MCF 10A (cell line): ENCODE results near the gene SSBP2. TPM values are rescaled to one million over a fixed set of nuclear protein-coding genes. Genes with fewer than 3 reads are reported as not detected.
A peak's percentile ranks its signal among the peaks of the same experiment; 100 is the strongest.
"Not testable (repeated sequence)": the region's sequence is repeated elsewhere in the genome, so short reads cannot be mapped to it uniquely, and the experiment has no call there.

Experiments used
- BruUV-seq: library from RNA; stranded (reverse); fragments of 400-500 nt; replicated peaks from 2 replicates; lab custom pipeline; 2021; lab: Mats Ljungman, UMichigan
- CTCF ChIA-PET: fragments of 300-600 bp; sonication (Branson Sonifier 250); formaldehyde crosslinking; extraction: SDS; loops from one replicate; lab custom pipeline; 2021; ENCODE audit warnings: antibody characterized with exemption, inconsistent platforms; lab: Yijun Ruan, JAX
- POLR2A ChIA-PET: fragments of 300-600, 350-650 bp; sonication (Branson Sonifier 250); formaldehyde crosslinking; extraction: SDS; loops from one replicate; lab custom pipeline; 2020; ENCODE audit warnings: antibody characterized with exemption, inconsistent platforms; lab: Yijun Ruan, JAX
- DNase-seq: peaks from one replicate; pipeline ENCODE4 v3.0.0-alpha.2; 2018; ENCODE audit not compliant: unreplicated experiment
- H3K27ac Mint-ChIP-seq: one replicate; pipeline ENCODE4 v1.8.0; 2022; ENCODE audit warnings: mild to moderate bottlenecking, low read depth, mixed read lengths; ENCODE audit not compliant: unreplicated experiment
- H3K27me3 Mint-ChIP-seq: one replicate; pipeline ENCODE4 v1.8.0; 2022; ENCODE audit warnings: mixed read lengths; ENCODE audit not compliant: insufficient read depth, unreplicated experiment
- H3K36me3 Mint-ChIP-seq: one replicate; pipeline ENCODE4 v1.8.0; 2022; ENCODE audit warnings: mild to moderate bottlenecking, moderate library complexity, mixed read lengths; ENCODE audit not compliant: insufficient read depth, unreplicated experiment
- H3K4me1 Mint-ChIP-seq: one replicate; pipeline ENCODE4 v1.8.0; 2022; ENCODE audit warnings: mixed read lengths; ENCODE audit not compliant: insufficient read depth, unreplicated experiment
- H3K4me3 Mint-ChIP-seq: one replicate; pipeline ENCODE4 v1.8.0; 2022; ENCODE audit warnings: mild to moderate bottlenecking, moderate library complexity, mixed read lengths; ENCODE audit not compliant: unreplicated experiment
- H3K9me3 Mint-ChIP-seq: one replicate; pipeline ENCODE4 v1.8.0; 2022; ENCODE audit warnings: mixed read lengths; ENCODE audit not compliant: unreplicated experiment
- intact Hi-C: fragments of 100-400 bp; cut with micrococcal nuclease; formaldehyde crosslinking; loops from 2 replicates; pipeline ENCODE4 v1.14.1; 2022
- total RNA-seq: library from RNA; stranded (reverse); gene quantifications from 2 replicates; pipeline ENCODE4 v1.2.3, GENCODE V29; 2022
- TF ChIP-seq, protein P1 (sequence below): fragments of 200-600 bp; IDR thresholded peaks from one replicate; pipeline ENCODE4 v1.8.0; 2022; ENCODE audit warnings: antibody characterized with exemption, mild to moderate bottlenecking; ENCODE audit not compliant: unreplicated experiment

The SSBP2 gene
- total RNA-seq, 1 experiment from 2014 or later, result 52.7 TPM

DNA sequence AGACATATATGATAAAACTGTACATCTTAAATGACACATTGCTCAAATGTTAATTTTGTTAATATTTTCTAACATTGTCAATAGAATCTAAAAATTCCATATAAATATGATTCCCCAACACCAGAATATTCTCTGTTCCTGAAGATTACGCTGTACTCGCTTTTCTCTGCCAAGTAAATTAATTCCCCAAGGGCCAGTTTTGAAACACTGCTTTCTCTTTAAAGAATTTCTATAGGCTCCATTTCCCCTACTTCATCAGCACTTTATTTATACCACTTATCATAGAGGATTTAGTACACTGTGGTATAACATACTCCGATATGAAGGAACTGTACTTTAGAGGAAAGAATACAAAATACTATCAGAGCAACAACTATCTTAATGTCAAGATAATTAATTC is 255.6 kb downstream of the SSBP2 start:
- POLR2A ChIA-PET, result no interaction called here
- peaks cover 17% of the 10 kb centered on the region for H3K36me3 Mint-ChIP-seq
- no peaks in the 10 kb centered on the region for H3K4me1 Mint-ChIP-seq
- H3K27ac Mint-ChIP-seq, result no peak overlapping the region
- TF ChIP-seq, protein P1, sequence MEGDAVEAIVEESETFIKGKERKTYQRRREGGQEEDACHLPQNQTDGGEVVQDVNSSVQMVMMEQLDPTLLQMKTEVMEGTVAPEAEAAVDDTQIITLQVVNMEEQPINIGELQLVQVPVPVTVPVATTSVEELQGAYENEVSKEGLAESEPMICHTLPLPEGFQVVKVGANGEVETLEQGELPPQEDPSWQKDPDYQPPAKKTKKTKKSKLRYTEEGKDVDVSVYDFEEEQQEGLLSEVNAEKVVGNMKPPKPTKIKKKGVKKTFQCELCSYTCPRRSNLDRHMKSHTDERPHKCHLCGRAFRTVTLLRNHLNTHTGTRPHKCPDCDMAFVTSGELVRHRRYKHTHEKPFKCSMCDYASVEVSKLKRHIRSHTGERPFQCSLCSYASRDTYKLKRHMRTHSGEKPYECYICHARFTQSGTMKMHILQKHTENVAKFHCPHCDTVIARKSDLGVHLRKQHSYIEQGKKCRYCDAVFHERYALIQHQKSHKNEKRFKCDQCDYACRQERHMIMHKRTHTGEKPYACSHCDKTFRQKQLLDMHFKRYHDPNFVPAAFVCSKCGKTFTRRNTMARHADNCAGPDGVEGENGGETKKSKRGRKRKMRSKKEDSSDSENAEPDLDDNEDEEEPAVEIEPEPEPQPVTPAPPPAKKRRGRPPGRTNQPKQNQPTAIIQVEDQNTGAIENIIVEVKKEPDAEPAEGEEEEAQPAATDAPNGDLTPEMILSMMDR, result no peak
- intact Hi-C loops, result no loop called here
- no peaks in the 10 kb centered on the region for H3K27me3 Mint-ChIP-seq
- no TSS peak for BruUV-seq
- CTCF ChIA-PET, result no interaction called here
- DNase-seq, result no peak
- no peak overlapping the region for H3K4me3 Mint-ChIP-seq
- H3K9me3 Mint-ChIP-seq, result no peaks in the 10 kb centered on the region

DNA sequence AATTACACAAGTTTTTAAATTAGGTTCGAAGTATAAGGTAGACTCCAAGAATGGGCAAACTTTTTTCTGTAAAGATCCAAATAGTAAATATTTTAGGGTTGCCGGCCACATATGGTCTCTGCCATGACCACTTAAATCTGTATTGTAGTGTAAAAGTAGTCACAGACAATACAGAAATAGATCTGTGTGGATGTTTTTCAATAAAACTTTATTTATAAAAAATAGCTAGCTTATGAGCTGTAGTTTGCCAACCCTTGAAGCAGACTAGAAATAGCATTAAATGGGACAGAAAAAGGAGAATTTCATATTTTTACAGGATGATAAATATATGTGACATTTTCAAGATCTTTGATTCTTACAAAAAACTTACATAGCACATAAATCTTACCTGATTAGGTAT is 262.0 kb downstream of the SSBP2 start:
- no peak for DNase-seq
- no peak overlapping the region for H3K4me3 Mint-ChIP-seq
- ChIA-PET CTCF (no interaction called here), POLR2A (no interaction called here)
- intact Hi-C loops, result no loop called here
- peaks cover 5% of the 10 kb centered on the region for H3K4me1 Mint-ChIP-seq
- TF ChIP-seq, protein P1, result no peak
- no TSS peak for BruUV-seq
- no peak overlapping the region for H3K27ac Mint-ChIP-seq
- H3K36me3 Mint-ChIP-seq, result peaks cover 7% of the 10 kb centered on the region
- H3K9me3 Mint-ChIP-seq, result no peaks in the 10 kb centered on the region
- no peaks in the 10 kb centered on the region for H3K27me3 Mint-ChIP-seq

DNA sequence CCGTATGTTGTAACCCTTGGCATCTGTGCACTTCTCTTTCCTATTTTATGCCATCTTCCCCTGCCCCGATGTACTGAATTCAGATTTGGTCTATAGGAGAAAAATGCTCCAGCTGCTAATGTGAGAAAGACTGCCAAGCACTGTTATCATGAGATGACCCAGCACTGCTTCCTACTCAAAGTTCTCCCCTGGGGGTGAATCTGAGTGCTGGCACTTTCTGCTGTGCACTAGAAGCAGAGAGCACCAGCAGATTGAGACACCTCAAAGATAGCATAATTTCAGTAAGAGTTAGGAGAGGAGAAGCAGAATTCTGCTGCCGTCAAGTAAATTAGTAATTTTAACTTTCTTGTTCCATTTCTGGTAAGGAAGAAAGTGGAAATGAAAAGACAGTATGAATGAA is 264.2 kb downstream of the SSBP2 start:
- peaks cover 19% of the 10 kb centered on the region for H3K36me3 Mint-ChIP-seq
- H3K27me3 Mint-ChIP-seq, result no peaks in the 10 kb centered on the region
- H3K9me3 Mint-ChIP-seq, result no peaks in the 10 kb centered on the region
- DNase-seq, result peak; percentile 2
- ChIA-PET POLR2A (interaction anchor here (0.6 to 0.9 kb wide), 2 partner anchors 10 to 567 kb away, joined by 3 read pairs; no protein-coding TSS in a partner anchor), CTCF (interaction anchor here (0.6 kb wide), 1 partner anchor 11 kb away, joined by 3 read pairs; no protein-coding TSS in a partner anchor)
- H3K4me1 Mint-ChIP-seq, result peaks cover 5% of the 10 kb centered on the region
- H3K4me3 Mint-ChIP-seq, result no peak overlapping the region
- TF ChIP-seq, protein P1, result no peak
- no peak overlapping the region for H3K27ac Mint-ChIP-seq
- no TSS peak for BruUV-seq
- intact Hi-C loops, result no loop called here

DNA sequence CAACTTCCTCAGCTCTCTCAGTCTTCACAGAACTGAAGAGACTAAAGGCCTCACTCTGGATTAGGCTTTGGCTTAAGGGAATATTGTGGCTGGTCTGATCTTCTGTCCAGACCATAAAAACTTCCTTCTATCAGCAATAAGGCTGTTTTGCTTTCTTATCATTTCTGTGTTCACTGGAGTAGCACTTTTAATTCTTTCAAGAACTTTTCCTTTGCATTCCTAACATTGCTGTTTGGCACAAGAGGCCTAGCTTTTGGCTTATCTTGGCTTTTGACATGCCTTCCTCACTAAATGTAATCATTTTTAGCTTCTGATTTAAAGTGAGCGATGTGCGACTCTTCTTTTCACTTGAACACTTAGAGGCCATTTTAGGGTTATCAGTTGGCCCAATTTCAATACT is 268.3 kb downstream of the SSBP2 start:
- CTCF ChIA-PET, result no interaction called here
- H3K27ac Mint-ChIP-seq, result no peak overlapping the region
- intact Hi-C loops, result no loop called here

DNA sequence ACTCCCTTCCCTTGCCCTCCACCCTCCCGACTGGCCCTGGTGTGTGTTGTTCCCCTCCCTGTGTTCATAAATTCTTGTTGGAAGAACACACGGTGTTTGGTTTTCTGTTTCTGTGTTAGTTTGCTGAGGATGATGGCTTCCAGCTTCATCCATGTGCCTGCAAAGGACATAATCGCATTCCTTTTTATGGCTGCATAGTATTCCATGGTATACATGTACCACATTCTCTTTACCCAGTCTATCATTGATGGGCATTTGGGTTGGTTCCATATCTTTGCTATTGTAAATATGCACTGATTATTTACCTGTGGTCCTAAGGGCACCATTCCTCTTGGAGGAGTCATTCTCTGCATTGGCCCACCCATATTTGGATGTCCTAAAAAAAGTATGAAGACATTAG is 277.5 kb downstream of the SSBP2 start:
- peaks cover 15% of the 10 kb centered on the region for H3K36me3 Mint-ChIP-seq
- H3K4me1 Mint-ChIP-seq, H3K4me3 Mint-ChIP-seq, BruUV-seq, H3K9me3 Mint-ChIP-seq, H3K27me3 Mint-ChIP-seq, CTCF ChIA-PET, intact Hi-C loops, POLR2A ChIA-PET, H3K27ac Mint-ChIP-seq, DNase-seq: not testable (repeated sequence)

More for the DNA sequence above, 268.3 kb downstream of the SSBP2 start:
- TF ChIP-seq, protein P1, result no peak
- peaks cover 5% of the 10 kb centered on the region for H3K4me1 Mint-ChIP-seq
- no peaks in the 10 kb centered on the region for H3K9me3 Mint-ChIP-seq
- H3K27me3 Mint-ChIP-seq, result no peaks in the 10 kb centered on the region
- no TSS peak for BruUV-seq
- POLR2A ChIA-PET, result no interaction called here
- DNase-seq, result no peak
- peaks cover 22% of the 10 kb centered on the region for H3K36me3 Mint-ChIP-seq
- H3K4me3 Mint-ChIP-seq, result no peak overlapping the region
